ENCODE measurements around the gene DAD1. TPM values are rescaled to one million over a fixed set of nuclear protein-coding genes. Genes with fewer than 3 reads are reported as not detected.
"Not testable (repeated sequence)": the region's sequence is repeated elsewhere in the genome, so short reads cannot be mapped to it uniquely, and the experiment has no call there.

Gene DAD1
- total RNA-seq: 220 and 223 TPM in 2 replicates
- long read RNA-seq, transcript DAD1-201 (3 exons, 731 nt): major isoform, 88 of 97 reads
- long read RNA-seq, partial matches to known transcripts: 1 of 97 reads
- long read RNA-seq, other reads (novel, unspliced or antisense): 7 of 97 reads

DNA sequence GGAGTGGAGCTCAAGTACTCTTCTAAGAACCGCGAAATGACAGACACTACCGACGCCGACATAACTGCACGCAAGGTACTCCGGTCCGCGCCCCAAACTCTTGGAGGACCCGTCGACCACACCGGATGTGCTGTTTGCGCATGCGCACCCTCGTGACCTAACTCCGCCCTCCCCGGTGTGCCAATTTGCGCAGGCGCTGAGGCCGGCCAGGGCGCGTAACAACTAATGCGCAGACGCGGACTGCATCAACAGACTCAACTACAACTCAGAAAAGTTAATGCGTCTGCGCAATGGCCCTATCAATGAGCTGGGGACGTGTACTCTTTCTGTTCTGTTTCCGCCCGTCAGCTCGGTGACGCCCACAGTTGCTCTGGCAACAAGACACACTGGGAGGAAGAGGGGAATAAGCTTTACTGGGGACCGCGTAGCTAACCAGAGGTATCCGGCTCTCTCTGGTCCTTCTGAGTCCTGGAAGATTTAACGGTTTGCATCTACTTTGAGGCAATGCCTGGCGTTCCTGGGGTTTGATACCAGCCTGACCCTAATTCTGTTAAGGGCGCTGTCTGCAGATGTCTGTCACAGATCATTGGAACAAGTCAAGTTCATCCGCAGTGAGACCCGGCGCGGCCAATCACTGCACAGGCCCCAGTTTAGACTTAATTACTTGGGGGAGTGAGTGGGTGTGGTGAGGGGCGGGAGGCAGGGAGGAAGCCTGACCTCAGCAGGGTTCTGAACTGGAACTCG, at the start of gene DAD1:
TSS of gene DAD1 (minus strand) at position 129 of the 744 bp plus-strand sequence. CDS start at position 62, 67 bp downstream.
- Mint-ChIP-seq H3K27ac (ENCODE audit: unreplicated experiment) (peak within 1 kb of the TSS; percentile 100), H3K27me3 (ENCODE audit: unreplicated experiment) (peaks cover 26% of the 10 kb centered on the region), H3K9me3 (ENCODE audit: unreplicated experiment) (no peaks in the 10 kb centered on the region), H3K4me3 (ENCODE audit: unreplicated experiment) (peak within 1 kb of the TSS; percentile 97), H3K4me1 (ENCODE audit: unreplicated experiment) (peaks cover 48% of the 10 kb centered on the region), H3K36me3 (ENCODE audit: unreplicated experiment) (peaks cover 12% of the 10 kb centered on the region)
- DNase-seq (ENCODE audit: extremely low spot score, unreplicated experiment): peak; percentile 100
- TF ChIP-seq, protein P1, sequence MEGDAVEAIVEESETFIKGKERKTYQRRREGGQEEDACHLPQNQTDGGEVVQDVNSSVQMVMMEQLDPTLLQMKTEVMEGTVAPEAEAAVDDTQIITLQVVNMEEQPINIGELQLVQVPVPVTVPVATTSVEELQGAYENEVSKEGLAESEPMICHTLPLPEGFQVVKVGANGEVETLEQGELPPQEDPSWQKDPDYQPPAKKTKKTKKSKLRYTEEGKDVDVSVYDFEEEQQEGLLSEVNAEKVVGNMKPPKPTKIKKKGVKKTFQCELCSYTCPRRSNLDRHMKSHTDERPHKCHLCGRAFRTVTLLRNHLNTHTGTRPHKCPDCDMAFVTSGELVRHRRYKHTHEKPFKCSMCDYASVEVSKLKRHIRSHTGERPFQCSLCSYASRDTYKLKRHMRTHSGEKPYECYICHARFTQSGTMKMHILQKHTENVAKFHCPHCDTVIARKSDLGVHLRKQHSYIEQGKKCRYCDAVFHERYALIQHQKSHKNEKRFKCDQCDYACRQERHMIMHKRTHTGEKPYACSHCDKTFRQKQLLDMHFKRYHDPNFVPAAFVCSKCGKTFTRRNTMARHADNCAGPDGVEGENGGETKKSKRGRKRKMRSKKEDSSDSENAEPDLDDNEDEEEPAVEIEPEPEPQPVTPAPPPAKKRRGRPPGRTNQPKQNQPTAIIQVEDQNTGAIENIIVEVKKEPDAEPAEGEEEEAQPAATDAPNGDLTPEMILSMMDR (IDR thresholded peaks at IDR 0.05): no peak

DNA sequence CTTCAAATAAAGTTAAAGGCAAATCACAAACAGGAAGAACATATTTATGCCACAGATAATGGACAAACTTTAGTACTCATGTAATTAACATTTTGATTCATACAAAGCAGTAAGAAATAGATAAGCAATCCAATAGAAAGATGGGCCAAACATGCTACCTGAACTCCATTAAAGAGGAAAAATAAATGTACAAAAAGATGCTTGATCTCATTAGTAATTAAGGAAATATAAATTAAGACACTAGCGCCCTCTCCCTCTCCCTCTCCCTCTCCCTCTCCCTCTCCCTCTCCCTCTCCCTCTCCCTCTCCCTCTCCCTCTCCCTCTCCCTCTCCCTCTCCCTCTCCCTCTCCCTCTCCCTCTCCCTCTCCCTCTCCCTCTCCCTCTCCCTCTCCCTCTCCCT, 47.0 kb upstream of the DAD1 start:
- not testable (repeated sequence) for H3K27me3 Mint-ChIP-seq (ENCODE audit: unreplicated experiment); H3K27ac Mint-ChIP-seq (ENCODE audit: unreplicated experiment); H3K36me3 Mint-ChIP-seq (ENCODE audit: unreplicated experiment); DNase-seq (ENCODE audit: extremely low spot score, unreplicated experiment); H3K4me3 Mint-ChIP-seq (ENCODE audit: unreplicated experiment); H3K9me3 Mint-ChIP-seq (ENCODE audit: unreplicated experiment); H3K4me1 Mint-ChIP-seq (ENCODE audit: unreplicated experiment)

DNA sequence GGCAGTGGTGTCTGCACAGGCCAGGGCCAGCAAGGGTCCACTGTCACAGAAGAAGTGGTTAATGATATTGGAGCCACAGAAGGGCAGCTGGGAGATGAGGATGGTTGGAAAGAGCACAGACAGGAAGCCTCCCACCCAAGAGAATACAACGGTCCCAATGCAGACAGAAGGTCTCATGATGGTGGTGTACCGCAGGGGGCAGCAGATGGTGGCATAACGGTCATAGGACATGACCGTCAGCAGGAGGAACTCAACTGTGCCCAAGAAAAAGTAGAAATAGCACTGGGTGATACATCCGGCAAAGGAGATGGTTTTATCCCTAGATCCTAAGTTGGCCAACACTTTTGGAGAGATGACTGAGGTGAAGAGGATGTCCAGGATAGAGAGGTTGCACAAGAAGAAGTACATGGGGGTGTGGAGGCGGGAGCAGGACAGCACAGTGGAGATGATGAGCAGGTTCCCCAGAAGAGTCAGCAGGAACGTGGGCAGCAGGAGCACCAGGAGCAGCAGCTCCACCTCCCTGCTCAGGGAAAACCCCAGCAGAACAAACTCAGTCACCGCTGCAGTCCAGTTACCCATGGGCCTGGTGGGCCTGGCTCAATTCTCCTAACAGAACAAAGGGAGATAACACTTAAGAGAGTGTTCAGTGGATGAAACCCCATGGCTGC, 45.3 kb upstream of the DAD1 start:
- Mint-ChIP-seq H3K36me3 (ENCODE audit: unreplicated experiment) (no peaks in the 10 kb centered on the region), H3K4me3 (ENCODE audit: unreplicated experiment) (no peak overlapping the region), H3K4me1 (ENCODE audit: unreplicated experiment) (peaks cover 1% of the 10 kb centered on the region), H3K27ac (ENCODE audit: unreplicated experiment) (no peak overlapping the region), H3K9me3 (ENCODE audit: unreplicated experiment) (peaks cover 7% of the 10 kb centered on the region), H3K27me3 (ENCODE audit: unreplicated experiment) (peaks cover 5% of the 10 kb centered on the region)
- TF ChIP-seq, protein P1 (IDR thresholded peaks at IDR 0.05): no peak
- DNase-seq (ENCODE audit: extremely low spot score, unreplicated experiment): no peak

DNA sequence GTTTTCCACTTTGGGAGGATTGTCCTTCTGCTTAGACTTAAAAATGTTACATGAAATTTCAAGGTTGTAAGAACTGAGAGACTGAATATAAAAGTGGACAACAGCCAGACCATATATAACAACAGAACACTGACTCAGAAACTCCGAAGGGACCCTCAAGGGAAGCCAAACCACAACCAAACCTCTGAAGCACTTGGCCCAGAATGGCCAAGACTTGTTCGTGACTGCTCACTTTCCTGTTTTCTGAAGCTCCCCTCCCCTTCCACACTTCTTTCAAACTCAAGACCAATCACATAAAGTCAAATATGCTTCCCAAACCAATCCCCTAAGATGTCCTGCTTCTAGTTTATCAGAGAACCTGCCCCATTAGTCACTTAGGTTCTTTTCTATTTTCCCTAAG, 41.5 kb upstream of the DAD1 start:
- Mint-ChIP-seq H3K36me3 (ENCODE audit: unreplicated experiment) (no peaks in the 10 kb centered on the region), H3K9me3 (ENCODE audit: unreplicated experiment) (peaks cover 7% of the 10 kb centered on the region), H3K27ac (ENCODE audit: unreplicated experiment) (peak overlapping the region; percentile 3), H3K4me1 (ENCODE audit: unreplicated experiment) (peaks cover 1% of the 10 kb centered on the region), H3K27me3 (ENCODE audit: unreplicated experiment) (peaks cover 5% of the 10 kb centered on the region), H3K4me3 (ENCODE audit: unreplicated experiment) (no peak overlapping the region)
- no peak for DNase-seq (ENCODE audit: extremely low spot score, unreplicated experiment)
- TF ChIP-seq, protein P1 (IDR thresholded peaks at IDR 0.05): no peak

DNA sequence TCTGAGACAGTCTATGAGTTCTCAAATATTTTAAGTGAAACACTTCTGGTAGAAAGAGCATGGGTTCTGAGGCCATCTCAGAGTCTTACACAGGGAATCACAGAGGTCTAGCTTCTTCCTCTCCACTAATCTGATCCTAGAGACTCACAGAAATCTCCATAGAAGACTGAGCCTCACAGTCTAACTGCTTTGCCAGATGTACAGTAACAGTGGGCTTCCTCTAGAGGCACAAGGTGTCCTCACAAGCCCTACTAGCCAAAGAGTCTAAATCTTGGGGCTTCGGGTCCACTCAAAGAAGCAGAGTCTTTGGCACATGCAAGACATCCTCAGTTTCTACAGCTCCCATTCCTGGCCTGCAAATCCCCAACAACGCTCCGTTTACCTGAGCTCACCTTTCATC, 41.0 kb upstream of the DAD1 start:
- no peak for DNase-seq (ENCODE audit: extremely low spot score, unreplicated experiment)
- peaks cover 5% of the 10 kb centered on the region for H3K27me3 Mint-ChIP-seq (ENCODE audit: unreplicated experiment)
- H3K36me3 Mint-ChIP-seq (ENCODE audit: unreplicated experiment): no peaks in the 10 kb centered on the region
- peaks cover 7% of the 10 kb centered on the region for H3K9me3 Mint-ChIP-seq (ENCODE audit: unreplicated experiment)
- TF ChIP-seq, protein P1 (IDR thresholded peaks at IDR 0.05): no peak
- H3K4me1 Mint-ChIP-seq (ENCODE audit: unreplicated experiment): peaks cover 1% of the 10 kb centered on the region
- H3K4me3 Mint-ChIP-seq (ENCODE audit: unreplicated experiment): no peak overlapping the region
- H3K27ac Mint-ChIP-seq (ENCODE audit: unreplicated experiment): peak overlapping the region; percentile 3
